Measurements from ENCODE around the gene DHDDS.

The DHDDS gene

DNA sequence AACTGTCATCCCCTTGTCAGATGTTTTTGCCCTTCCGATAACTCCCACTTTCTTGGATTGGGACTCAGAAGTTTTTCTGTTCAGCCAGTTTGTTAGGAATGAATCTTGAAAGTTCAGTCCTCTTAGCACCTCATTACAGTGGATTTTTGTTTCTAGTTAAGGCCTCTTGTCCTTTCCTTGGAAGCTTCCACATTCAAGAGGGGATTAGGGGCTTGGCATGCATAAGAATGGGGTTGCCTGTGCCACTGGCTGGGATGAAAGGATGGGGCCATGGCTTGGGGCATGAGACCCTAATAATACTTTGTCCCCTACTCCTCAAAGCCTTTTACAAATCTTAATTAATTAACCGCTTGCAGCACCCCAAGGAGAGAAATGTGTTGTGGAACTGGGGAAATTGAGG is 2.4 kb upstream of the DHDDS start:
- ChIA-PET CTCF (interaction anchor here (0.7 to 1.6 kb wide), 3 partner anchors 9 to 41 kb away, joined by 5 to 6 read pairs (median 6); no protein-coding TSS in a partner anchor), POLR2A (no interaction called here)
- no peak for DNase-seq (ENCODE audit: extremely low spot score)
- no peak for TF ChIP-seq SUZ12 (IDR thresholded peaks at IDR 0.05)

DNA sequence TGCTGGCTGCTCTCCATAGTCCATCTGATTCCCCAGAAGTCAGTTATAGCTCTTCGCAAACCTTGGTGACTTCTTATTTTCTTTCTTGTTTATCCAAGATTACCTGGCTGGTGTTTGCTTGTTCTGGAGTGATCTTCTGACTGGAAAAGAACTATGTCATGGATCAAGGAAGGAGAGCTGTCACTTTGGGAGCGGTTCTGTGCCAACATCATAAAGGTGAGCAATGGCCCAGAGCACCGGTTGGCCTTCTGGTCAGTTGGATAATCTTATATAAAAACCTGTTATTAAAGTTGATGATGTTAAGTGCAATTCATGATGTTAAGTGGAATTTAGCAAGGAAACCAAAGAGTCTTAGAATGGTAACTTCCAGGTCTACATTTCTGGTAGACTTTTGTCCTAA is 672 bp downstream of the DHDDS start:
- ChIA-PET CTCF (interaction anchor here (0.6 to 2.4 kb wide), 2 partner anchors 14 to 15 kb away, joined by 3 to 14 read pairs; no protein-coding TSS in a partner anchor), POLR2A (interaction anchor here (1.2 to 3.8 kb wide), 9 partner anchors 10 to 147 kb away, joined by 4 to 27 read pairs (median 8); partner anchors contain the start of gene HMGN2)
- TF ChIP-seq TARDBP (IDR thresholded peaks at IDR 0.05) = no peak
- no peak for TF ChIP-seq ARNT (IDR thresholded peaks at IDR 0.05)
- TF ChIP-seq ELF4 (IDR thresholded peaks at IDR 0.05) = no peak
- no peak for TF ChIP-seq FOXA1 (IDR thresholded peaks at IDR 0.05)
- no peak for TF ChIP-seq LEF1 (IDR thresholded peaks at IDR 0.05; ENCODE audit: borderline replicate concordance)
- TF ChIP-seq CTBP1 (IDR thresholded peaks at IDR 0.05; ENCODE audit: borderline replicate concordance) = no peak
- TF ChIP-seq, protein P1, sequence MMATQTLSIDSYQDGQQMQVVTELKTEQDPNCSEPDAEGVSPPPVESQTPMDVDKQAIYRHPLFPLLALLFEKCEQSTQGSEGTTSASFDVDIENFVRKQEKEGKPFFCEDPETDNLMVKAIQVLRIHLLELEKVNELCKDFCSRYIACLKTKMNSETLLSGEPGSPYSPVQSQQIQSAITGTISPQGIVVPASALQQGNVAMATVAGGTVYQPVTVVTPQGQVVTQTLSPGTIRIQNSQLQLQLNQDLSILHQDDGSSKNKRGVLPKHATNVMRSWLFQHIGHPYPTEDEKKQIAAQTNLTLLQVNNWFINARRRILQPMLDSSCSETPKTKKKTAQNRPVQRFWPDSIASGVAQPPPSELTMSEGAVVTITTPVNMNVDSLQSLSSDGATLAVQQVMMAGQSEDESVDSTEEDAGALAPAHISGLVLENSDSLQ (IDR thresholded peaks at IDR 0.05) = no peak
- no peak for TF ChIP-seq FOXM1 (IDR thresholded peaks at IDR 0.05; ENCODE audit: borderline replicate concordance)
- no peak for TF ChIP-seq SP1 (IDR thresholded peaks at IDR 0.05)
- DNase-seq (ENCODE audit: extremely low spot score) = no peak

DNA sequence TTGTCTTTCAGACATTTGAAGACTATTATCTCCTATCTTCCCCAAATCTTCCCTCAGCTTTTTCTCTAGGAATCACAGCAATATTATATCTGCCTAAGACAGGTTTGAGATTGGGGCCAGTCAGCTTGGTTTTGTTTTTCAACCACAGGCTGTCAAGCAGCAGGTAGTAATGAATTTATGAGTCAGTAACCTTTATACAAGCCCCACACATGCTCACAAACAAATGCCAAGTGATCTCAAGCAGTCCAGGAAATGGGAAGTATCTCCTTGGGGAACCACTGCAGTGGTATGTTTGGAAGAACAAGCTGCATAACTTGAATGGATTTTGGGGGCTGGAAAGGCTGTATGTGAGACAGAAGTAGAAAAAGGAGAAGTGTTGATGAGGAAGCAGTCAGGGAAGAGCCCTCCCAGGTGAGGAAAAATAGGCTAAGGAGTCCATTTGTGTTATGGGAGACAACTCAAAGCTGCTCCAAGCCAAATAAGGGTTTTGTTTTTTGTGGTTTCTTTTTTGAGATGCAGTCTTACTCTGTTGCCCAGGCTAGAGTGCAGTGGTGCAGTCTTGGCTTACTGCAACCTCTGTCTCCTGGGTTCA is 2.1 kb downstream of the DHDDS start:
- TF ChIP-seq FOXM1 (IDR thresholded peaks at IDR 0.05; ENCODE audit: borderline replicate concordance) (no peak), HDGF (IDR thresholded peaks at IDR 0.05; ENCODE audit: borderline replicate concordance) (no peak), LEF1 (IDR thresholded peaks at IDR 0.05; ENCODE audit: borderline replicate concordance) (no peak), NFRKB (IDR thresholded peaks at IDR 0.05) (no peak), FOXA1 (IDR thresholded peaks at IDR 0.05) (no peak), CTBP1 (IDR thresholded peaks at IDR 0.05; ENCODE audit: borderline replicate concordance) (no peak), BHLHE40 (IDR thresholded peaks at IDR 0.05; ENCODE audit: borderline replicate concordance) (no peak), TARDBP (IDR thresholded peaks at IDR 0.05) (no peak), ZNF384 (IDR thresholded peaks at IDR 0.05) (no peak), L3MBTL2 (conservative IDR thresholded peaks at IDR 0.05) (no peak), FOXK2 (IDR thresholded peaks at IDR 0.05) (no peak), SUZ12 (IDR thresholded peaks at IDR 0.05) (no peak), ELF4 (IDR thresholded peaks at IDR 0.05) (no peak), SP1 (IDR thresholded peaks at IDR 0.05) (no peak), ARNT (IDR thresholded peaks at IDR 0.05) (no peak)
- TF ChIP-seq, protein P1 (IDR thresholded peaks at IDR 0.05) = no peak
- no peak for DNase-seq (ENCODE audit: extremely low spot score)
- ChIA-PET POLR2A (interaction anchor here (3.8 kb wide), 1 partner anchor 11 kb away, joined by 24 read pairs; no protein-coding TSS in a partner anchor), CTCF (no interaction called here)

DNA sequence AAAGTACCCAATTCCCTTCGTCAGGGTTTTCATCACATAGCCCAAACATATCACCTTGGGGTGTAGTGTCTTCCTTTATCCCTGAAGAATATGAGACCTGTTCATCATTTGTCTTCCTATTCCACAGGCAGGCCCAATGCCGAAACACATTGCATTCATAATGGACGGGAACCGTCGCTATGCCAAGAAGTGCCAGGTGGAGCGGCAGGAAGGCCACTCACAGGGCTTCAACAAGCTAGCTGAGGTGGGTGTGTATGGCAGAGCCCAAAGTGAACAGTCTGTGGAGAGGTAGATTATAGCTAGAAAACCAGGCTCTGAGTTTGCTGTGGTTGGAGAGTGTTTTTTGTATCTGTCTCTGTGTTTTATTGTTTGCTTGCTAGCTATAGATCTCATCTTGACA is 5.9 kb downstream of the DHDDS start:
- DNase-seq (ENCODE audit: extremely low spot score) = no peak
- ChIA-PET CTCF (no interaction called here), POLR2A (no interaction called here)
- TF ChIP-seq FOXK2 (IDR thresholded peaks at IDR 0.05) (no peak), TARDBP (IDR thresholded peaks at IDR 0.05) (no peak), FOXM1 (IDR thresholded peaks at IDR 0.05; ENCODE audit: borderline replicate concordance) (no peak), L3MBTL2 (conservative IDR thresholded peaks at IDR 0.05) (no peak), CTBP1 (IDR thresholded peaks at IDR 0.05; ENCODE audit: borderline replicate concordance) (no peak), BHLHE40 (IDR thresholded peaks at IDR 0.05; ENCODE audit: borderline replicate concordance) (no peak), NFRKB (IDR thresholded peaks at IDR 0.05) (no peak), LEF1 (IDR thresholded peaks at IDR 0.05; ENCODE audit: borderline replicate concordance) (no peak)

DNA sequence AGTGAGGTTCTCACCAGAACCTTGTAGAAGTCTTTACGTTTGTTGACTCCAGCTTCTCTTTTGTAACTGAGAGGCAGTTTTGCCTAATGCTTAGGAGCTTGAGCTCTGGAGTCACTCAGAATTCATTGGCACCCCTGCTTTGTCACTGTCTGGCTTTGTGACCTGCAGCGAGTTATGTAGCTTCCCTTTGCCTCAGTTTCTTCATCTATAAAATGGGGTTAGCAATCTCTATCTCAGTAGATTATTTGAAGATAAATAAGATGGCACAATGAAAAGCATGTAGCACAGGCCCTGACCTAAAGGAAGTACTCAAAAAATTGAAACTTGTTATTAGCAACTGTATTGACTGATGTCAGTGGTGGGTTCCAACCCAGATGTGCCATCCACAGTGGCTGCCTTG is 8.1 kb downstream of the DHDDS start:
- TF ChIP-seq CTBP1 (IDR thresholded peaks at IDR 0.05; ENCODE audit: borderline replicate concordance) (no peak), FOXM1 (IDR thresholded peaks at IDR 0.05; ENCODE audit: borderline replicate concordance) (no peak)
- POLR2A ChIA-PET = interaction anchor here (1.6 kb wide), 1 partner anchor 8 kb away, joined by 3 read pairs; the partner anchor contains the start of gene DHDDS
- CTCF ChIA-PET = no interaction called here
- DNase-seq (ENCODE audit: extremely low spot score) = no peak

DNA sequence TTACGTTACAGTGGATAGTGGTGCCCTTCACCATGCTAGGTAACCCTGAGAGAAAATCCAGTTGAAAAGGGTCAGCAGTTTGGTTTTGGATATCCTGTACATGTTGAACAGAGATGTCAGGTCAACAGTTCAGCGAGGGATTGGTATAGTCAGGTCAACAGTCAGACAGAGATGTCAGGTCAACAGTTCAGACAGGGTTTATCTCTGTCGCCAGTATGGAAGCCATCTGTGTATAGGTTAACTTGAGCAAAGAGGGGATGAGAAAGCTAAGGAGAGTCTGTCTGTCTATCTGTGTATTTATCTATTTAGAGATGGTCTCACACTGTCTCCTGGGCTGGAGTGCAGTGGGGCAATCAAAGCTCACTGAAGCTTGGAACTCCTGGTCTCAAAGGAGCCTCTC is 17.7 kb downstream of the DHDDS start:
- ChIA-PET CTCF (interaction anchor here (1.2 kb wide), 1 partner anchor 33 kb away, joined by 3 read pairs; no protein-coding TSS in a partner anchor), POLR2A (interaction anchor here (0.9 kb wide), 1 partner anchor 18 kb away, joined by 7 read pairs; the partner anchor contains the start of gene DHDDS)
- TF ChIP-seq CTBP1 (IDR thresholded peaks at IDR 0.05; ENCODE audit: borderline replicate concordance) = no peak
- no peak for TF ChIP-seq FOXM1 (IDR thresholded peaks at IDR 0.05; ENCODE audit: borderline replicate concordance)
- TF ChIP-seq L3MBTL2 (conservative IDR thresholded peaks at IDR 0.05) = no peak
- no peak for TF ChIP-seq HDGF (IDR thresholded peaks at IDR 0.05; ENCODE audit: borderline replicate concordance)
- TF ChIP-seq FOXK2 (IDR thresholded peaks at IDR 0.05) = no peak
- TF ChIP-seq FOXA1 (IDR thresholded peaks at IDR 0.05) = no peak
- no peak for DNase-seq (ENCODE audit: extremely low spot score)

DNA sequence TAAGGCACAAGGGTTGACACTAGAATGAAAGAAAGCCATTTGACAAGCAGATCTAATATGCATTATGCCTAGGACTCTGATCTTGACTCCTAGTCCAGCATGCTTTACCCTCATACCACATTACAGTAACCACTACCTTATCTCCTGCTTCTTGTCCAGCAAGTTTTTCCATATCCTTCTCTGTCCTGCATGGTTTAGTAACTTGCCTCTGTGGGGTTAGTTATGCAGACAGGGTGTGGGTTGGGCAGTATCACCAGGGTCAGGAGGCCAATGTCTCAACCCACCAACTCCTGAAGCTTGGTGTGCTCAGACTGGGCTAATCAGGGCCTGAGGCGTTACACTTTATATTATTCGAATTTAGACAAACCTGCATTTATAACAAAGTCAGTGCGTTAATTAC is 18.8 kb downstream of the DHDDS start:
- no peak for DNase-seq (ENCODE audit: extremely low spot score)
- ChIA-PET CTCF (no interaction called here), POLR2A (interaction anchor here (0.9 kb wide), 1 partner anchor 19 kb away, joined by 7 read pairs; the partner anchor contains the start of gene DHDDS)
- TF ChIP-seq FOXK2 (IDR thresholded peaks at IDR 0.05) (no peak), L3MBTL2 (conservative IDR thresholded peaks at IDR 0.05) (no peak), TARDBP (IDR thresholded peaks at IDR 0.05) (no peak), ZNF384 (IDR thresholded peaks at IDR 0.05) (no peak)

Measured in HEK293T (cell line).